GM12873 (cell line): Measurements from ENCODE around the gene CRACR2A.
A peak's percentile ranks its signal among the peaks of the same experiment; 100 is the strongest.

ENCODE experiments used
- TF ChIP-seq, protein P1 (sequence below): IDR thresholded peaks from 2 replicates; pipeline ENCODE4 v1.5.1; 2012; ENCODE audit warnings: low read depth, mild to moderate bottlenecking, moderate library complexity, low read length, control low read depth; ENCODE audit not compliant: insufficient read depth; ENCODE audit errors: missing control alignments

CRACR2A gene

DNA sequence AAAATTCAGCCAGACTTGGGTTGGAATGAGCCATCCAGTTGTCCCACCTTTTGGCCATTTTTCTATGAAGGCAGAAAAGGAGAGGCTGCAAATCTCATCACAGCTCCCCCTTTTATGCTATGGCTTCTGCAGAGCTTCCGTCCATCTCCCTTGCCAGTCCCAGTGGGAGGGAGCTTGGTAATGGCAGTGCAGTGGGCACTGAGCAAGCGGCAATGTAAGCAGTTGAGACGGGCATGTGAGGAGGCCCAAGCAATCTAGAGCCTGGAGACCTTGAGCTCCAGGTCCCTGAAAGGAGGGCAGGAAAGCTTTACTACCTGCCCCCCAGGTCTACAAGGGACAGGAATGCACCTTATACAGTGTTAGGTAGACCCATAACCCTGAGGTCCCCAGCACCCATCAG lies 73.1 kb downstream of the CRACR2A start:
- TF ChIP-seq, protein P1, sequence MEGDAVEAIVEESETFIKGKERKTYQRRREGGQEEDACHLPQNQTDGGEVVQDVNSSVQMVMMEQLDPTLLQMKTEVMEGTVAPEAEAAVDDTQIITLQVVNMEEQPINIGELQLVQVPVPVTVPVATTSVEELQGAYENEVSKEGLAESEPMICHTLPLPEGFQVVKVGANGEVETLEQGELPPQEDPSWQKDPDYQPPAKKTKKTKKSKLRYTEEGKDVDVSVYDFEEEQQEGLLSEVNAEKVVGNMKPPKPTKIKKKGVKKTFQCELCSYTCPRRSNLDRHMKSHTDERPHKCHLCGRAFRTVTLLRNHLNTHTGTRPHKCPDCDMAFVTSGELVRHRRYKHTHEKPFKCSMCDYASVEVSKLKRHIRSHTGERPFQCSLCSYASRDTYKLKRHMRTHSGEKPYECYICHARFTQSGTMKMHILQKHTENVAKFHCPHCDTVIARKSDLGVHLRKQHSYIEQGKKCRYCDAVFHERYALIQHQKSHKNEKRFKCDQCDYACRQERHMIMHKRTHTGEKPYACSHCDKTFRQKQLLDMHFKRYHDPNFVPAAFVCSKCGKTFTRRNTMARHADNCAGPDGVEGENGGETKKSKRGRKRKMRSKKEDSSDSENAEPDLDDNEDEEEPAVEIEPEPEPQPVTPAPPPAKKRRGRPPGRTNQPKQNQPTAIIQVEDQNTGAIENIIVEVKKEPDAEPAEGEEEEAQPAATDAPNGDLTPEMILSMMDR, result no peak

GRCh38 chr12:3677609-3678008 lies 75.3 kb downstream of the CRACR2A start:
- TF ChIP-seq, protein P1, result peak; percentile 15

- TF ChIP-seq, protein P1, result no peak
Observed at GRCh38 chr12:3673981-3674708, 78.8 kb downstream of the CRACR2A start.

- TF ChIP-seq, protein P1, result no peak
Observed at GRCh38 chr12:3672113-3672509, 80.8 kb downstream of the CRACR2A start.

GRCh38 chr12:3671330-3672112 lies 81.4 kb downstream of the CRACR2A start:
- TF ChIP-seq, protein P1, result no peak

GRCh38 chr12:3670083-3670620 lies 82.8 kb downstream of the CRACR2A start:
- TF ChIP-seq, protein P1, result no peak

GRCh38 chr12:3669594-3669993 lies 83.3 kb downstream of the CRACR2A start:
- TF ChIP-seq, protein P1, result no peak
